HepG2 (cell line): ENCODE measurements around the gene VPS37D. TPM values are rescaled to one million over a fixed set of nuclear protein-coding genes. Genes with fewer than 3 reads are reported as not detected.

ENCODE experiments used
- ATAC-seq: fragments of 200-7000 bp; cut with Tn5 transposase; 3 replicates; pipeline ENCODE4 v1.9.1; 2020; ENCODE audit warnings: mild to moderate bottlenecking, moderate library complexity
- BruUV-seq: library from RNA; stranded (reverse); fragments of 400-500 nt; replicated peaks from 2 replicates; lab custom pipeline; 2021; lab: Mats Ljungman, UMichigan
- CTCF ChIA-PET: fragments of 300-600 bp; formaldehyde crosslinking; extraction: SDS; loops from one replicate; lab custom pipeline; 2021; ENCODE audit warnings: low total read pairs, inconsistent platforms, low intra/inter-chr PET ratio; lab: Yijun Ruan, JAX
- POLR2A ChIA-PET: fragments of 350-600 bp; sonication (Branson Sonifier 250); formaldehyde crosslinking; loops from one replicate; lab custom pipeline; 2020; ENCODE audit warnings: antibody characterized with exemption, inconsistent platforms; lab: Yijun Ruan, JAX
- DNase-seq: peaks from one replicate; pipeline ENCODE4 v3.0.0-alpha.2; 2015; ENCODE audit warnings: low spot score
- FAIRE-seq: peaks from 3 replicates; lab custom pipeline; 2011; peaks lifted over from hg19 to GRCh38; lab: Jason Lieb, UNC
- H2AFZ ChIP-seq: one replicate; pipeline ENCODE4 v1.6.1; 2011; ENCODE audit warnings: low read length, inconsistent platforms
- H3K27ac ChIP-seq: fragments of 300-600 bp; 3 replicates; pipeline ENCODE4 v1.8.0; 2011; ENCODE audit warnings: mixed run types, mild to moderate bottlenecking, mixed read lengths, low read length, inconsistent platforms; ENCODE audit not compliant: insufficient read depth; ENCODE audit errors: extremely low read length
- H3K27me3 ChIP-seq, 2 experiments: fragments of 200-600 bp in 1 of 2; 2 replicates in 1 of 2; 3 replicates in 1 of 2; pipeline versions ENCODE4 v1.6.0 to v1.8.0; 2011; ENCODE audit warnings: low read length in 2 of 2, mild to moderate bottlenecking in 2 of 2, moderate library complexity in 2 of 2, inconsistent platforms in 1 of 2; ENCODE audit not compliant: insufficient read depth in 2 of 2, control insufficient read depth in 1 of 2
- H3K36me3 ChIP-seq, 2 experiments: fragments of 200-600 bp in 1 of 2; replicated peaks in 1 of 2; 2 replicates in 1 of 2; 3 replicates in 1 of 2; pipeline versions ENCODE4 v1.5.1 to v1.8.0; 2011; ENCODE audit warnings: low read length in 2 of 2, inconsistent platforms in 1 of 2; ENCODE audit not compliant: insufficient read depth in 2 of 2, control insufficient read depth in 1 of 2
- H3K4me1 ChIP-seq: 2 replicates; pipeline ENCODE4 v1.5.1; 2012; ENCODE audit warnings: low read length, inconsistent platforms; ENCODE audit not compliant: insufficient read depth
- H3K4me2 ChIP-seq: 2 replicates; pipeline ENCODE4 v1.6.0; 2011; ENCODE audit warnings: low read depth, low read length, inconsistent platforms
- H3K4me3 ChIP-seq, 3 experiments: fragments of 200-600 bp in 1 of 3; sonication (generic), shearing (Covaris generic) in 1 of 3; replicated peaks in 1 of 3; 2 replicates each; pipeline ENCODE4 v1.5.1; 2011 to 2016; ENCODE audit warnings: low read length in 3 of 3, inconsistent platforms in 2 of 3, low read depth in 2 of 3, mild to moderate bottlenecking in 2 of 3, control low read depth in 1 of 3, mixed read lengths in 1 of 3; ENCODE audit not compliant: insufficient read depth in 1 of 3
- H3K79me2 ChIP-seq: one replicate; pipeline ENCODE4 v1.6.1; 2011; ENCODE audit warnings: low read length, inconsistent platforms; ENCODE audit not compliant: insufficient read depth
- H3K9ac ChIP-seq: 2 replicates; pipeline ENCODE4 v1.6.0; 2011; ENCODE audit warnings: mild to moderate bottlenecking, low read depth, low read length, inconsistent platforms; ENCODE audit not compliant: insufficient read depth
- H3K9me3 ChIP-seq: 2 replicates; pipeline ENCODE4 v1.5.1; 2012; ENCODE audit warnings: mild to moderate bottlenecking, low read length
- H4K20me1 ChIP-seq: 2 replicates; pipeline ENCODE4 v1.6.0; 2011; ENCODE audit warnings: inconsistent platforms, mild to moderate bottlenecking, low read length, moderate library complexity; ENCODE audit not compliant: insufficient read depth
- GMEB2 ChIP-seq: IDR thresholded peaks from 2 replicates; pipeline ENCODE4 v1.6.1; 2016; ENCODE audit warnings: missing biosample characterization, missing genetic modification reagents, low read depth
- KLF13 ChIP-seq: sonication (generic); formaldehyde crosslinking; IDR thresholded peaks from 2 replicates; pipeline ENCODE4 v1.4.0; 2020; ENCODE audit warnings: mild to moderate bottlenecking, missing genetic modification reagents
- KLF9 ChIP-seq: IDR thresholded peaks from 2 replicates; pipeline ENCODE4 v1.6.1; 2016; ENCODE audit warnings: low read depth
- LBX2 ChIP-seq: sonication (generic); formaldehyde crosslinking; IDR thresholded peaks from 2 replicates; pipeline ENCODE4 v1.5.0; 2020; ENCODE audit warnings: missing genetic modification reagents, mild to moderate bottlenecking, borderline replicate concordance
- PBX3 ChIP-seq: sonication (generic); formaldehyde crosslinking; IDR thresholded peaks from 2 replicates; pipeline ENCODE4 v1.8.1; 2023; ENCODE audit warnings: missing genetic modification reagents, inconsistent platforms, borderline replicate concordance
- PRDM10 ChIP-seq: sonication (generic); formaldehyde crosslinking; IDR thresholded peaks from 2 replicates; pipeline ENCODE4 v1.4.0; 2020; ENCODE audit warnings: low read depth, missing genetic modification reagents
- SP5 ChIP-seq: IDR thresholded peaks from 2 replicates; pipeline ENCODE4 v1.6.1; 2016; ENCODE audit warnings: low read depth, borderline replicate concordance
- ZFYVE20 ChIP-seq: sonication (generic); formaldehyde crosslinking; IDR thresholded peaks from 2 replicates; pipeline ENCODE4 v1.8.0; 2023; ENCODE audit warnings: low read depth, mild to moderate bottlenecking, moderate library complexity, missing genetic modification reagents, borderline replicate concordance
- ZNF615 ChIP-seq: sonication (generic); formaldehyde crosslinking; IDR thresholded peaks from 2 replicates; pipeline ENCODE4 v1.5.0; 2020; ENCODE audit warnings: mild to moderate bottlenecking, missing genetic modification reagents, borderline replicate concordance
- ZNF780A ChIP-seq: sonication (generic); formaldehyde crosslinking; IDR thresholded peaks from 2 replicates; pipeline ENCODE4 v1.8.0; 2022; ENCODE audit warnings: mild to moderate bottlenecking, missing genetic modification reagents, moderate library complexity
- ZNF891 ChIP-seq: sonication (generic); formaldehyde crosslinking; IDR thresholded peaks from 2 replicates; pipeline ENCODE4 v1.5.0; 2020; ENCODE audit warnings: mild to moderate bottlenecking, missing genetic modification reagents
- WGBS: methylation state at CpG from one replicate; pipeline ENCODE4 v1.1.6; 2017; ENCODE audit warnings: low lambda C conversion rate; 5-methylcytosine and 5-hydroxymethylcytosine counted together
- in situ Hi-C: cut with HindIII; loops from 2 replicates; pipeline ENCODE4 v1.10.0; 2017; ENCODE audit warnings: low pct_unique_long_range_greater_than_20kb; ENCODE audit not compliant: extremely low pct_ligation_motif_present
- intact Hi-C: fragments of 100-400 bp; cut with micrococcal nuclease; formaldehyde crosslinking; loops from one replicate; pipeline ENCODE4 v1.10.0; 2022; ENCODE audit not compliant: unreplicated experiment
- polyA plus RNA-seq, 8 experiments: library from polyadenylated mRNA; depleted of rRNA in 3 of 8; stranded (reverse) in 7 of 8; unstranded in 1 of 8; fragments of >200 nt; fragmentation: Illumina TruSeq in 4 of 8; extraction: Trizol in 4 of 8; gene quantifications; 2 replicates each; pipeline versions ENCODE4 v1.2.1 to v1.2.3, GENCODE V29; 2011 to 2016; ENCODE audit warnings: low read depth in 4 of 8, missing spikeins in 1 of 8, mixed read lengths in 1 of 8; ENCODE audit not compliant: insufficient read depth in 1 of 8
- total RNA-seq, 5 experiments: library from RNA; depleted of rRNA; stranded (reverse); fragments of >200 nt; fragmentation: Illumina TruSeq; extraction: Trizol; gene quantifications; 2 replicates each; pipeline ENCODE4 v1.2.3, GENCODE V29; 2016; ENCODE audit warnings: low read depth in 1 of 5

Gene VPS37D
- total and polyA plus RNA-seq, 2 of the 13 experiments (the other 11 are each of a cell fraction or from before 2014, with no cell fraction given) = 3.8 to 6.3 TPM

- Histone ChIP-seq H3K79me2 (no peaks in the 10 kb centered on the region), H3K4me1 (peaks cover 15% of the 10 kb centered on the region), H3K9ac (no peak overlapping the region), H2AFZ (no peak overlapping the region), H4K20me1 (peaks cover 5% of the 10 kb centered on the region; the same call in 1 of the 2 replicates), H3K4me3 (no peak overlapping the region), H3K4me2 (no peak overlapping the region), H3K27me3 (no peaks in the 10 kb centered on the region), H3K27ac (no peak overlapping the region), H3K9me3 (no peaks in the 10 kb centered on the region), H3K36me3 (peaks cover 6 to 14% of the 10 kb centered on the region in 2 experiments; a peak in 4 of 5 replicates)
- no peak for DNase-seq
- in situ Hi-C loops (no loop called here), intact Hi-C loops (no loop called here)
- WGBS = 90% methylated on average over 13 of the region's 13 CpGs
- no peak for ATAC-seq
- BruUV-seq = no TSS peak
- ChIA-PET CTCF (no interaction called here), POLR2A (interaction anchor here (1.4 kb wide), 1 partner anchor 13 kb away, joined by 4 read pairs; no protein-coding TSS in a partner anchor)
- no peak for TF ChIP-seq GMEB2 (CRISPR knock-in tag)
- no peak for TF ChIP-seq ZNF891 (CRISPR knock-in tag)
- no peak for TF ChIP-seq LBX2 (CRISPR knock-in tag)
- no peak for TF ChIP-seq PBX3 (CRISPR knock-in tag)
- TF ChIP-seq ZFYVE20 (CRISPR knock-in tag) = no peak
- no peak for TF ChIP-seq PRDM10 (CRISPR knock-in tag)
- no peak for TF ChIP-seq ZNF615
- TF ChIP-seq KLF9 (CRISPR knock-in tag) = no peak
- TF ChIP-seq ZNF780A (CRISPR knock-in tag) = no peak
- TF ChIP-seq SP5 (CRISPR knock-in tag) = no peak
- no peak for TF ChIP-seq KLF13 (CRISPR knock-in tag)
- no peak for FAIRE-seq
These were observed 35.6 kb downstream of the VPS37D start for GRCh38 chr7:73703225-73703624.
